ENCODE data around the gene PHC2.

Gene PHC2

DNA sequence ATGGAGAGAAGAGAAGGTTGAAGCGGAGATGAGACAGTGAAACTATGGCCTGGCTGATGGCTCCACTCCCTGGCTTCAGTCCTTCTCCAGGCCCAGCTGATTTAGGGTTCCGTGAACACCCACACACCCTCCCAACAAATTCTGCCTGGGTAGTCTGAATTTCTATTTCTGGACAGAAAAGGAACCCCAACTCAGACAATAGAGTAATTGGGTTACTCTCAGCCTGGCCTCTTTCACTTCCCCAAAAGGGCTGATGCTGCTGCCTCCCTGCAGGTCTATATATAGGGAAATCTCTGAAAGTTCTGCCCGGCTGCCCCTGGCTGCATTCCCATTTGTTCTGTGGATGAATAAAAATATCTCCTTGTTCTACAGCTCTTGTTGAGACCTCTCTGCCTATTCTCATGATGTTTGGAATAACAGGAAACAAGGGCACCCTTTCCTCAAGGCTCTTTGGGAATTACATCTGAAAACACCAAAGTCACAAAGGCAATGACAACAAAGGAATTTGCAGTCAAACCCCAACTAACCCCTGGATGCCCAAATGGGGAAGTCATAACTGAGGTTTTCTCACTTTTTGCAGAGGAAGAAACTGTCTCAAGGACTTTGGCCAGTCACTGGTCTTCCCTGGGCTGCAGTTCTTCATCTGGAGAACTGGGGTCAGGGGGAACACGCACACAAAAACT, 30.2 kb upstream of the PHC2 start:
- no peak overlapping the region for H3K27ac ChIP-seq
- TF ChIP-seq, protein P1, sequence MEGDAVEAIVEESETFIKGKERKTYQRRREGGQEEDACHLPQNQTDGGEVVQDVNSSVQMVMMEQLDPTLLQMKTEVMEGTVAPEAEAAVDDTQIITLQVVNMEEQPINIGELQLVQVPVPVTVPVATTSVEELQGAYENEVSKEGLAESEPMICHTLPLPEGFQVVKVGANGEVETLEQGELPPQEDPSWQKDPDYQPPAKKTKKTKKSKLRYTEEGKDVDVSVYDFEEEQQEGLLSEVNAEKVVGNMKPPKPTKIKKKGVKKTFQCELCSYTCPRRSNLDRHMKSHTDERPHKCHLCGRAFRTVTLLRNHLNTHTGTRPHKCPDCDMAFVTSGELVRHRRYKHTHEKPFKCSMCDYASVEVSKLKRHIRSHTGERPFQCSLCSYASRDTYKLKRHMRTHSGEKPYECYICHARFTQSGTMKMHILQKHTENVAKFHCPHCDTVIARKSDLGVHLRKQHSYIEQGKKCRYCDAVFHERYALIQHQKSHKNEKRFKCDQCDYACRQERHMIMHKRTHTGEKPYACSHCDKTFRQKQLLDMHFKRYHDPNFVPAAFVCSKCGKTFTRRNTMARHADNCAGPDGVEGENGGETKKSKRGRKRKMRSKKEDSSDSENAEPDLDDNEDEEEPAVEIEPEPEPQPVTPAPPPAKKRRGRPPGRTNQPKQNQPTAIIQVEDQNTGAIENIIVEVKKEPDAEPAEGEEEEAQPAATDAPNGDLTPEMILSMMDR (IDR thresholded peaks at IDR 0.05), result no peak
- no peaks in the 10 kb centered on the region for H3K27me3 ChIP-seq (ENCODE audit: control insufficient read depth, insufficient read depth, low read length)
- no peaks in the 10 kb centered on the region for H3K4me1 ChIP-seq
- H3K36me3 ChIP-seq (ENCODE audit: control insufficient read depth, insufficient read depth, low read length), result no peaks in the 10 kb centered on the region
- H2AFZ ChIP-seq, result no peak overlapping the region
- H3K79me2 ChIP-seq, result no peaks in the 10 kb centered on the region
- H3K4me3 ChIP-seq (ENCODE audit: low read depth, low read length), result no peak overlapping the region
- H3K4me2 ChIP-seq (ENCODE audit: low read length), result no peak overlapping the region
- H3K9ac ChIP-seq, result no peak overlapping the region
- H3K9me3 ChIP-seq (ENCODE audit: control insufficient read depth, low read length), result no peaks in the 10 kb centered on the region

- Histone ChIP-seq H3K9me3 (ENCODE audit: control insufficient read depth, low read length) (no peaks in the 10 kb centered on the region), H3K79me2 (no peaks in the 10 kb centered on the region), H3K4me1 (no peaks in the 10 kb centered on the region), H3K4me3 (ENCODE audit: low read depth, low read length) (no peak overlapping the region), H3K4me2 (ENCODE audit: low read length) (no peak overlapping the region), H2AFZ (no peak overlapping the region), H3K27me3 (ENCODE audit: control insufficient read depth, insufficient read depth, low read length) (no peaks in the 10 kb centered on the region), H3K9ac (no peak overlapping the region), H3K27ac (no peak overlapping the region), H3K36me3 (ENCODE audit: control insufficient read depth, insufficient read depth, low read length) (no peaks in the 10 kb centered on the region)
- TF ChIP-seq, protein P1 (IDR thresholded peaks at IDR 0.05), result no peak
Observed at GRCh38 chr1:33460144-33460543, 29.2 kb upstream of the PHC2 start.

DNA sequence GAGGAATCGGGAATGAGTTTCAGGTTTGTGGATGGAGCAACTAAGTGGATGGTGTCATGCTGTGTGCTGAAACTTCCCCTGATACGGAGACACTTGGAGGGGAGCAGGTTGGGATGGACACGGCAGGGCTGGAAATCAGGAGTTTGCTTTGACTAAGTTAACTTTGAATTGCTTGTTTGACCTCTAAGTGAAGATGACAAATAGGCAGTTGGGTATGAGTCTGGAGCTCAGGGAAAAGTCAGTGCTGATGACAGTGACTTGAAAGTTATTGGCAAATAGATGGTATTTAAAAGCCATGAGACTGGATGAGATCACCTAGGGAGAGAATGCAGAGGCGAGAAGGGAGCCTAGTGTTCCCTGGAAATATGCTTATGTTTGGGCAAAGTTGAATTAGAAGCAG, 28.8 kb upstream of the PHC2 start:
- H3K27me3 ChIP-seq (ENCODE audit: control insufficient read depth, insufficient read depth, low read length), result no peaks in the 10 kb centered on the region
- no peak overlapping the region for H3K27ac ChIP-seq
- no peaks in the 10 kb centered on the region for H3K4me1 ChIP-seq
- no peak overlapping the region for H3K9ac ChIP-seq
- no peak overlapping the region for H3K4me2 ChIP-seq (ENCODE audit: low read length)
- no peaks in the 10 kb centered on the region for H3K36me3 ChIP-seq (ENCODE audit: control insufficient read depth, insufficient read depth, low read length)
- H3K79me2 ChIP-seq, result no peaks in the 10 kb centered on the region
- H3K9me3 ChIP-seq (ENCODE audit: control insufficient read depth, low read length), result no peaks in the 10 kb centered on the region
- TF ChIP-seq, protein P1 (IDR thresholded peaks at IDR 0.05), result no peak
- H2AFZ ChIP-seq, result no peak overlapping the region
- H3K4me3 ChIP-seq (ENCODE audit: low read depth, low read length), result no peak overlapping the region

DNA sequence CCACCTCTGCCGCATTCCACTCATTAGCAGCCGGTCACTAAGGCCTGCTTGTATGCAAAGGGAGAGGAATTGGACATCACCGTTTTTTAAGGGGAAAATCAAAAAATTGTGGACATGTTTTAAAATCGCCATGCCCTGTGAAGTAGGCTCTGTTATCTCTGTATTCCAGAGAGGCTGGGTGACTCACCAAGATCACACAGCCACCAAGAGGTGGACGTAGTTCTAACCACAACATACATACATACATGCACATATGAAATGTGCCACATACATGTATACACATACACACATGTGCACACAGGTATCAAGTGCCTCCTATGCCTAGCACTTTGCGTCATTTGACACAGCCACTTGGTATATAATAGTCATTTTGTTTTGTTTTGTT, 25.6 kb upstream of the PHC2 start:
- TF ChIP-seq, protein P1 (IDR thresholded peaks at IDR 0.05), result no peak

More for the DNA sequence above, 25.6 kb upstream of the PHC2 start:
- Histone ChIP-seq H3K4me2 (ENCODE audit: low read length) (no peak overlapping the region), H3K36me3 (ENCODE audit: control insufficient read depth, insufficient read depth, low read length) (no peaks in the 10 kb centered on the region), H3K4me3 (ENCODE audit: low read depth, low read length) (no peak overlapping the region), H3K4me1 (no peaks in the 10 kb centered on the region), H3K79me2 (no peaks in the 10 kb centered on the region), H2AFZ (no peak overlapping the region), H3K27me3 (ENCODE audit: control insufficient read depth, insufficient read depth, low read length) (no peaks in the 10 kb centered on the region), H3K9me3 (ENCODE audit: control insufficient read depth, low read length) (no peaks in the 10 kb centered on the region), H3K27ac (no peak overlapping the region), H3K9ac (no peak overlapping the region)

Measured in parathyroid adenoma (tissue), 2 donors.